Activated CD8-positive, alpha-beta T cell treated with anti-CD3 and anti-CD28 coated beads for 36 hours (primary cell): Measurements from ENCODE around the gene ELL. TPM values are rescaled to one million over a fixed set of nuclear protein-coding genes. Genes with fewer than 3 reads are reported as not detected.

Experiments
- ATAC-seq: fragments of 200-7000 bp; cut with Tn5 transposase; one replicate; pipeline ENCODE4 v1.10.0; 2021; ENCODE audit warnings: mild to moderate bottlenecking, moderate library complexity
- CTCF ChIA-PET: fragments of 350-600 bp; sonication (Branson Sonifier 250); formaldehyde crosslinking; loops from one replicate; lab custom pipeline; 2021; ENCODE audit warnings: antibody characterized with exemption; lab: Charles Lee
- POLR2A ChIA-PET: fragments of 350-600 bp; sonication (Branson Sonifier 250); formaldehyde crosslinking; loops from one replicate; lab custom pipeline; 2021; ENCODE audit warnings: antibody characterized with exemption; lab: Charles Lee
- DNase-seq: peaks from one replicate; pipeline ENCODE4 v3.0.0-alpha.2; 2020
- H3K27ac Mint-ChIP-seq: one replicate; pipeline ENCODE4 v1.8.0; 2021; ENCODE audit warnings: mild to moderate bottlenecking, mixed read lengths
- H3K27me3 Mint-ChIP-seq: one replicate; pipeline ENCODE4 v1.8.0; 2021; ENCODE audit warnings: mixed read lengths
- H3K36me3 Mint-ChIP-seq: one replicate; pipeline ENCODE4 v1.8.0; 2021; ENCODE audit warnings: low read depth, mixed read lengths
- H3K4me1 Mint-ChIP-seq: one replicate; pipeline ENCODE4 v1.8.0; 2021; ENCODE audit warnings: low read depth, mixed read lengths
- H3K4me3 Mint-ChIP-seq: one replicate; pipeline ENCODE4 v1.8.0; 2021; ENCODE audit warnings: mild to moderate bottlenecking, moderate library complexity, mixed read lengths
- H3K9me3 Mint-ChIP-seq: one replicate; pipeline ENCODE4 v1.8.0; 2021; ENCODE audit warnings: mixed read lengths
- CTCF ChIP-seq: fragments of 200-600 bp; IDR thresholded peaks from one replicate; pipeline ENCODE4 v1.8.0; 2022; ENCODE audit warnings: antibody characterized with exemption, mild to moderate bottlenecking
- intact Hi-C: fragments of 100-400 bp; cut with micrococcal nuclease; formaldehyde crosslinking; loops from one replicate; pipeline ENCODE4 v1.10.0; 2022
- total RNA-seq, 2 experiments: library from RNA; stranded (reverse); gene quantifications; one replicate each; pipeline ENCODE4 v1.2.3, GENCODE V29; 2021

The ELL gene
- total RNA-seq, 2 experiments from 2014 or later: 20.1 to 21.9 TPM

GRCh38 chr19:18519962-18520847 lies 1.7 kb downstream of the ELL start:
- no peak for ATAC-seq
- Mint-ChIP-seq H3K27ac (peak overlapping the region; percentile 80), H3K4me1 (peaks cover 28% of the 10 kb centered on the region), H3K4me3 (peak overlapping the region; percentile 76), H3K27me3 (no peaks in the 10 kb centered on the region), H3K36me3 (no peaks in the 10 kb centered on the region), H3K9me3 (no peaks in the 10 kb centered on the region)
- POLR2A ChIA-PET: interaction anchor here (0.7 to 3.8 kb wide), 10 partner anchors 8 to 101 kb away, joined by 3 to 20 read pairs (median 6); partner anchors contain the start of genes REX1BD, SSBP4 and UBA52
- CTCF ChIA-PET: interaction anchor here (0.8 to 6.6 kb wide), 49 partner anchors 12 to 328 kb away, joined by 3 to 97 read pairs (median 5); partner anchors contain the start of genes REX1BD, UBA52 and UPF1
- intact Hi-C loops: loop anchor here (5.0 kb wide), 3 partner anchors 37 to 117 kb away; partner anchors contain the start of genes KLHL26, KXD1 and UBA52
- peak; percentile 78 for DNase-seq
- peak; percentile 77 for TF ChIP-seq CTCF

- DNase-seq: no peak
- intact Hi-C loops: no loop called here
- H3K27me3 Mint-ChIP-seq: no peaks in the 10 kb centered on the region
- ChIA-PET POLR2A (interaction anchor here (1.1 to 2.2 kb wide), 3 partner anchors 12 to 53 kb away, joined by 3 to 11 read pairs (median 3); partner anchors contain the start of gene UBA52), CTCF (interaction anchor here (1.5 to 6.6 kb wide), 5 partner anchors 11 to 329 kb away, joined by 5 to 97 read pairs (median 15); partner anchors contain the start of gene UBA52)
- H3K4me3 Mint-ChIP-seq: no peak overlapping the region
- no peaks in the 10 kb centered on the region for H3K36me3 Mint-ChIP-seq
- TF ChIP-seq CTCF: no peak
- no peaks in the 10 kb centered on the region for H3K9me3 Mint-ChIP-seq
- no peak overlapping the region for H3K27ac Mint-ChIP-seq
- peaks cover 34% of the 10 kb centered on the region for H3K4me1 Mint-ChIP-seq
- ATAC-seq: no peak
These were observed 3.2 kb downstream of the ELL start for GRCh38 chr19:18518639-18519038.

GRCh38 chr19:18517606-18518005 lies 4.3 kb downstream of the ELL start:
- Mint-ChIP-seq H3K27ac (no peak overlapping the region), H3K36me3 (no peaks in the 10 kb centered on the region), H3K27me3 (no peaks in the 10 kb centered on the region), H3K4me3 (no peak overlapping the region), H3K4me1 (peaks cover 38% of the 10 kb centered on the region), H3K9me3 (no peaks in the 10 kb centered on the region)
- DNase-seq (no peak), ATAC-seq (no peak)
- intact Hi-C loops: no loop called here
- ChIA-PET CTCF (interaction anchor here (1.0 to 6.6 kb wide), 2 partner anchors 10 to 46 kb away, joined by 3 to 97 read pairs; no protein-coding TSS in a partner anchor), POLR2A (interaction anchor here (1.8 kb wide), 1 partner anchor 15 kb away, joined by 4 read pairs; no protein-coding TSS in a partner anchor)
- TF ChIP-seq CTCF: no peak

GRCh38 chr19:18515959-18516358 lies 5.9 kb downstream of the ELL start:
- H3K4me1 Mint-ChIP-seq: peaks cover 36% of the 10 kb centered on the region
- POLR2A ChIA-PET: interaction anchor here (1.1 to 1.8 kb wide), 3 partner anchors 13 to 316 kb away, joined by 3 to 4 read pairs (median 3); partner anchors contain the start of gene UPF1

More at GRCh38 chr19:18515959-18516358, 5.9 kb downstream of the ELL start:
- DNase-seq (no peak), ATAC-seq (no peak)
- H3K9me3 Mint-ChIP-seq: no peaks in the 10 kb centered on the region
- no peaks in the 10 kb centered on the region for H3K27me3 Mint-ChIP-seq
- no peak for TF ChIP-seq CTCF
- H3K27ac Mint-ChIP-seq: peak overlapping the region; percentile 5
- no peaks in the 10 kb centered on the region for H3K36me3 Mint-ChIP-seq
- H3K4me3 Mint-ChIP-seq: no peak overlapping the region
- CTCF ChIA-PET: interaction anchor here (6.6 kb wide), 1 partner anchor 9 kb away, joined by 97 read pairs; no protein-coding TSS in a partner anchor
- intact Hi-C loops: no loop called here
